Measurements from ENCODE around the gene ZBTB8A.
"Not testable (repeated sequence)": the region's sequence is repeated elsewhere in the genome, so short reads cannot be mapped to it uniquely, and the experiment has no call there.

Gene ZBTB8A

DNA sequence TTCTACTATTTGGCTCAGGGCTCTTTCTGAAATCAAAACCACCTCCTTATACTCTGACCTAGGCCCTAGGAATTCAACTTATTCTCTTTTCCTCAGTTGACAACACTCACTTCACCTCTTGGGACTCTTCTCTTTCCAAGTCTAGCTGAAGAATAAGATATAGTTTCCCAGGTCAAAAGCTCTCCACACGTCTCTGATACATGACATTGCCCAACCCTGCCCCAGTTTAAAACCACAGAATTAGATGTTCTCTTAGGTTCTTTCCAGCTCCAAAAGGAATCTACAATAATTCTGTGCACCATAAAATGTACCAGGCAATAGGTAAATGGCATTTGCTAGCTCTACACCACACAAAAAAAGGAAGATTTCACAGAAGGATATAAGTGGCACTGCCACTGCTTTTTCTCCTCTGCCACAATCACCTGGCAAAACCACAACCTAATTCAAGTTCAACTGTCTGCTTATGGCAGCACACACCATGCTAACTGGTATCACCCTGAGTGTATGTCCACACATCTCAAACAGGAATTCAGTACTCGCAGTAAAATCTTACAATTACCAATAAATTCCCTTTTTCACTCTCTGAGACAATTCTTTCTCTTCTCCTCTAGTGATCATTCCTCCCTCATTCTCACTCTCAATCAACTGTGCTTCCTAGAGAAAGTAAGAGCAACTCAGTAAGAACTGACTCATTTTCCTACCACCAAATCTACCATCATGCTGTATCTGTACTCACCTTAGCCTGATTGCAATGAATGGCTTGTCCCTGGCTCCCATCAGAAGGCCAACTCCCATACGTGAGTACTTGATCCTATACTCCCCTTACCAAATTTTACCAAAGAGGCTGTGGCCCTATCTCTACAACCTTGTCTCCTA, 83.8 kb downstream of the ZBTB8A start:
- DNase-seq, result peak in 1 of 2 donors; percentile 28

DNA sequence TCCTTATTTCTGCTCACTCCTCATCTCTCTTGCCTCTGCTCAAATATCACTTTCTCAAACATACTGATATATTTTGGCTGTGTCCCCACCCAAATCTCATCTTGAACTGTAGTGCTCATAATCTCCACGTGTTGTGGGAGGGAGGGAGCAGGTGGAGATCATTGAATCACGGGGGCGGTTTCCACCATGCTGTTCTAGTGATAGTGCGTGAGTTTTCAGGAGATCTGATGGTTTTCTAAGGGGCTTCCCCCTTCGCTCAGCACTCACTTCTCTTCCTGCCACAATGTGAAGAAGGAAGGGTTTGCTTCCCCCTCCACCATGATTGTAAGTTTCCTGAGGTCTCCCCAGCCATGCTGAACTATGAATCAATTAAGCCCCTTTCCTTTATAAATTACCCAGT, 84.5 kb downstream of the ZBTB8A start:
- DNase-seq, result peak; percentile 46 to 58

DNA sequence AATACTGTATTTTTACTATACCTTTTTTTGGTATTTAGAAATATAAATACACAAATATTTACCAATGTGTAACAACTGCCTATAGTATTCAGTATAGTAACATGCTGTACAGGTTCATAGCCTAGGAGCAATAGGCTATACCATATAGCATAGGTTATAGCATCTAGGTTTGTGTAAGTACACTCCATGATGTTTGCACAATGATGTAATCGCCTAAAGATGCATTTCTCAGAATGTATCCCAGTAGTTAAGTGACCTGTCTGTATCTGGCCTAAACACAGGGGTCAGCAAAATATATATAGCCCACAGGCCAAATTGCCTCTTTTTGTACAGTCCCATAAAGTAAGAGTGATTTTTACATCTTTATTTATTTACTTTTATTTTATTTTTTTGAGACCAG, 86.9 kb downstream of the ZBTB8A start:
- DNase-seq, result no peak

DNA sequence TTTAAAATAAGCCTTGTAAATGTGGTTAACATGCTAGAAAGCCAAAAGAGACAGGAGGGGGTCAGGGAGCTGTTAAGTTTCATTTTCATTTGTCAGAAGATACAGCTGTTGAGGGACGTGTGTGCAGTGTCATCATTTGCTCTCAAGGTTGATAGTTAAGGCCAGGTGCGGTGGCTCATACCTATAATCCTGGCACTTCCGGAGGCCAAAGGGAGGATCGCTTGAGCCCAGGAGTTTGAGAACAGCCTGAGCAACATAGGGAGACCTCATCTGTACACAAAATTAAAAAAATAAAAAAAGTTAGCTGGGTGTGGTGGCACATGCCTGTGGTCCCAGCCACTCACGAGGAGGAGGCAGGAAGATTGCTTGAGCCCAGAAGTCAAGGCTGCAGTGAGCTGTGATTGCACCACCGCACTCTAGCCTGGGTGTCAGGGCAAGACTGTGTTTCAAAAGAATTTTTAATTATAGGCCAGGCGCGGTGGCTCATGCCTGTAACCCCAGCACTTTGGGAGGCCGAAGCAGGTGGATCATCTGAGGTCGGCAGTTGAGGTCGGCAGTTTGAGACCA, 88.5 kb downstream of the ZBTB8A start:
- DNase-seq, result no peak

DNA sequence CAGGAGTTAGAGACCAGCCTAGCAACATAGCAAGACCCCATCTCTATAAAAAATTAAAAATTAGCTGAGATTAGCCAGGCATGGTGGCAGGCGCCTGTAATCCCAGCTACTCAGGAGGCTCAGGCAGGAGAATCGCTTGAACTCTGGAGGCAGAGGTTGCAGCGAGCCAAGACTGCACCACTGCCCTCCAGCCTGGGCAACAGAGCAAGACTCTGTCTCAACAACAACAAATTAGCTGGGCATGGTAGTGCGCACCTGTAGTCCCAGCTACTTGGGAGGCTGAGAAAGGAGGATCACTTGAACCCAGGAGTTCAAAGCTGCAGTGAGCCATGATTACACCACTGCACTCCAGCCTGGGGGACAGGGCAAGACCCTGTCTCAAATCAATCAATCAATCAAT, 90.9 kb downstream of the ZBTB8A start:
- not testable (repeated sequence) for DNase-seq

DNA sequence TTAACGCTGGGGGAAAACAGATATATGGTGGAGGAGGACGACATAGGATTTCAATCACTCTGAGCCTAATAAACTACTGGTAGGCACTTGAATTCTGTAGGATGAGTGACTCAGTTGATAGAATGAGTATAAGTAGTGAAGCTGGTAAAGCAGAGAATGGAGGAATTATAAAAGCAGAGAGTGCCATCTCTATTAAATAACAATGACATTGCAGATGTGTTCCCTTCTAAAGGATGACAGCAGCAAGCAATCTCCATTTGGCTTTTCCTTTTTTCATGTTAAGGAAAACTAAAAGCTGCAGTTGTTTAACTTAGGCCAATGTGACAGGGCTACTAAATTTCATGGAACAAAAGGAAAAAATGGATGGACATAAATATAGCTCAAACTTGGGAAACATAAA, 93.6 kb downstream of the ZBTB8A start:
- no peak for DNase-seq

DNA sequence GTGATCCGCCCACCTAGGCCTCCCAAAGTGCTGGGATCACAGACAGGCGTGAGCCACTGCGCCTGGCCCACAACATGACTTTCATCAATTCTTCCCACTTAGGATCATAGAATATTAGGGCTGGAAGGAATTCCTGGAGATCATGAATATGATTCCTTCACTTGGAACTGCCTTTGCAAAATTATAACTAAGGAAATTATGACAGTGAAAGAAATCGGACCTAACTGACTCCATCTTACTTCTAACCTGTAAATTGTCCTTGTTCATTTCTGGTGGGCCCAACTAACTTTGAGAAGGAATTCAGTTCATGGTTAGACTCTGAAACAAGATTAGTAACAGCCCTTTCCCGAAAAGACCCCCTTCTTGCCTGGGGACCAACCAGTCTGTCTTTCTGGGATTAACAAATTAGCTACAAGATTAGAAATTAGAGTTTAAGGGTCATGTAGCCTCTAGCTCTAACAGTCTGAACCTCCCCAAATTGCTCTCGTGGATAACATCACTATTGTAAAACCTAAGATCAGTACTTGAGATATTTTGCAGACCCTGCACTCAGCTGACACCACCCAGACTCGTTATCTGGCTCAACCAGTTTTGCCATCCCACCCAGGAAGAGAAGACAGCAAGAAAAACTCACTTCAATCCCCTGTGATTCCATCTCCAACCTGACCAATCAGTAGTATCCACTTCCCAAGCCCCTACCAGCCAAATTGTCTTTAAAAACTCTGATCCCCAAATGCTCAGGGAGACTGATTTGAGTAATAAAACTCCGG, 96.5 kb downstream of the ZBTB8A start:
- no peak for DNase-seq

DNA sequence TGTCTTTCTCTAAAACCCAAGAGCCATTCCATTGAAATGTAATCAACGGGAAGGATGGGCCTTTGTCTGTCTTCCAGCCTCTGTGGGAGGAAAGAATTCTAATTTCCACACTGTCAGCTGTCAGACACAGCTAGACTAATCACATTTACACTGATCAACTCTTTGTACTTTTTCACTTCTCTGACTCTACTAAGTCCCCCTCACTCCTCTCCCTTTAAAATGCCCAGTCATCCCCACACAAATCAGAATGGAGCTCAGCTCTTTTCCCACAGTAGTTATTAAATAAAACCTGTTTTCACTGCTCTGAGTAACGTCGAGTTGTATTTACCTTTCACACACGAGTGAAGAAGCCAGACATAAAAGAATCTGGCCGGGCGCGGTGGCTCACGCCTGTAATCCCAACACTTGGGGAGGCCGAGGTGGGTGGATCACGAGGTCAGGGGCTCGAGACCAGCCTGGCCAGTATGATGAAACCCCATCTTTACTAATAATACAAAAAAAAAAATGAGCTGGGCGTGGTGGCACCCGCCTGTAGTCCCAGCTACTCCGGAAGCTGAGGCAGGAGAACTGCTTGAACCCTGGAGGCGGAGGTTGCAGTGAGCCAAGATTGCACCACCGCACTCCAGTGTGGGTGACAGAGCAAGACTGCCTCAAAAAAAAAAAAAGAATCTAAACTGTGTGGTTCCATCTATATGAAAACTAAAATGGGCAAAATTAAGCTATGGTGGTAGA, 97.9 kb downstream of the ZBTB8A start:
- no peak for DNase-seq

DNA sequence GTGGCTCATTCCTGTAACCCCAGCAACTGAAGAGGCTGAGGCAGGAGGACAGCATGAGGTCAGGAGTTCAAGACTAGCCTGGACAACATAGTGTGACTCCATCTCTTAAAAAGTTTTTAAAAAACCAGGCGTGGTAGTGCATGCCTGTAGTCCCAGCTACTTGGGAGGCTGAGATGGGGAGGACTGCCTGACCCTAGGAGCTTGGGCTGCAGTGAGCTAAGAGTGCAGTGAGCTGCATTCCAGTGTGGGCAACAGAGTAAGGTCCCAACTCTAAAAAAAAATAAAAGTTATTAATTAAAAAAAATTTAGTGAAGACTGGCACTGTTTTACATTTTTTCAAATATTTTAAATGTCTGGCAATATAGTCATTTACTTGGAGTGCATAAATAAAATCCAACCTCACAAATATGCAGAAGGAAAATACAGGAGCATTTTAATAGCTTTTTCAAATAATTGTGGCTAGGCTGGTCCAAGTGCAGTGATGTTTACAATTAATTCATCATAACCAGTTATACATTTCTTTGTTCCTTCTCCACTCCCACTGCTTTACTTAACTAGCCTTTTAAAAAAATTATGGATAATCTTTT, 100.4 kb downstream of the ZBTB8A start:
- no peak for DNase-seq

DNA sequence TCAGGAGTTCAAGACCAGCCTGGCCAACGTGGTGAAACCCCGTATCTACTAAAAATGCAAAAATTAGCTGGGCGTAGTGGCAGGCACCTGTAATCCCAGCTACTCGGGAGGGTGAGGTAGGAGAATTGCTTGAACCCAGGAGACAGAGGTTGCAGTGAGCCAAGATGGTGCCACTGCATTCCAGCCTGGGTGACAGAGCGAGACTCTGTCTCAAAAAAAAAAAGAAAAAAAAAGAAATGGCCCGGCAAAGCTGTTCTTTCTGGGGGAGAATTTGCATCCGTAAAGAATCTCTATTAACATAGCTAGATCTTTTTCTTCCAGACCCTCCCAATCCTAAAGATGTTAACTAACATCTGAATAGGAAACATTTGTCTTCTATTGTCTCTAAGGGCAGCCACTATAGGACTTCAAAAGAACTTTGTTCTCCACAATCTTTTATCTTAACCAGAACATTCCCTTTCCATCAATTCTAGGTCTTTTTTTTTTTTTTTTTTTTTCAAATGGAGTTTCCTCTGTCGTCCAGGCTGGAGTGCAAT, 103.1 kb downstream of the ZBTB8A start:
- DNase-seq, result not testable (repeated sequence)

DNA sequence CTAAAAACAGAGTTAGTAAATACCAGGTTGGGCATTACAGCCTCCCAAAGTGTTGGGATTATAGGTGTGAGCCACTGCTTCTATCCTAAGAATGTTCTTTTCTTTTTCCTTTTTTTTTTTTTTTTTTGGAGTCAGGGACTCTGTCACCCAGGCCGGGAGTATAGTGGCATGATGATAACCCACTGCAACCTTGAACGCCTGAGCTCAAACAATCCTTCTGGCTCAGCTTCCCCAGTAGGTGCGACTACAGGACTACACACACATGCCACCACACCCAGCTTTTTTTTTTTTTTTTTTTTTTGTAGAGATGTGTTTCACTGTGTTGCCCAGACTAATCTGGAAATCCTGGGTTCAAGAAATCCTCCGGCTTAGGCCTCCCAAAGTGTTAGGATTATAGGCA, 105.2 kb downstream of the ZBTB8A start:
- no peak for DNase-seq

DNA sequence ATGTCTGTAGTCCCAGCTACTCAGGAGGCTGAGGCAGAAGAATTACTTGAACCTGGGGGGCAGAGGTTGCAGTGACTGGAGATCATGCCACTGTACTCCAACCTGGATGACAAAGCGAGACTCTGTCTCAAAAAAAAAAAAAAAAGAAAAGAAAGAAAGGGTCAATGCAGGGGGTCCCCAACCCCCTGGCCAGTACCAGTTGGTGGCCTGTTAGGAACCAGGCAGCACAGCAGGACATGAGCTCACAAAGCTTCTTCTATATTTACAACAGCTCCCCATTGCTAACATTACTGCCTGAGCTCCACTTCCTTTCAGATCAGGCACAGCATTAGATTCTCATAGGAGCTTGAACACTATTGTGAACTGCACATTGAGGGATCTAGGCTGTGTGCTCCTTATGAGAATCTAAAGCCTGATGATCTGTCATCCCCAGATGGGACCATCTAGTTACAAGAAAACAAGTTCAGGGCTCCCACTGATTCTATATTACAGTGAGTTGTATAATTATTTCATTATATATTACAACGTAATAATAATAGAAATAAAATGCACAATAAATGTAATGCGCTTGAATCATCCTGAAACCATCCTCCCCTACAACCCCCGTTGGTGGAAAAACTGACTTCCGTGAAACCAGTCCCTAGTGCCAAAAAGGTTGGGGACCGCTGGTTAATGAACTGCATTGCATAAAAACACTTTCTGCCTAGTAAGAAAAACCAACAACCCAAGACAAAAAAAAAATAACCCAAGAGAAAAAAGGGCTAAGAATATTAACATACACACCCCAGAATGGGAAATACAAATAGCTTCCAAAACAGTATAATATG, 108.3 kb downstream of the ZBTB8A start:
- peak; percentile 25 to 31 for DNase-seq

DNA sequence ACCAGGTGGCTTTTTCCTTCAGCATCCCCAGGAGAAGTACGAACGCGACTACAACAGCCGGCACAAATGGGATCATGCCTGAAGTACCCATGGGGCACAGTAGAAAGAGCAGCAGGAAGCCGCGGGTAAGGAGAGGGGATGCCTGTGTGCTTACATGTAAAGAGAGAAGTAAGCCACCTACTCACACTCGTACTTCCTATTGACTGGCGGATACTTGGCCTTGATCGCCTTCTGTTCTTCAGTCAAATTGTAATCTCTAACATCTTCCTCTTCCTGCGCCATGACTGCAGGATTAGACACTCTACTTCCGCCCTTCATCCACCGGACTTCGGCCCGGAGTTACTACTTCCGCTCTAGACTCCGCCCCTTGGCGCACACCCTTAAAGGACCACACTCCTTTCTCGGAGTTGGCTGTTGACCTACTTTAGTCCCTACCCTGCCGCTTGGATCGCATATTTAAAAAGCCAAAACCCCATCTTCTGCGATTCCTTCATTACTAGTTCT, 111.1 kb downstream of the ZBTB8A start, which contains the start of gene ZBTB8OS:
Gene ZBTB8OS, minus strand, starts transcription at position 303 of the 504 bp plus-strand sequence. Its CDS starts 21 bp downstream, at position 282.
- peak; percentile 85 to 88 for DNase-seq

DNA sequence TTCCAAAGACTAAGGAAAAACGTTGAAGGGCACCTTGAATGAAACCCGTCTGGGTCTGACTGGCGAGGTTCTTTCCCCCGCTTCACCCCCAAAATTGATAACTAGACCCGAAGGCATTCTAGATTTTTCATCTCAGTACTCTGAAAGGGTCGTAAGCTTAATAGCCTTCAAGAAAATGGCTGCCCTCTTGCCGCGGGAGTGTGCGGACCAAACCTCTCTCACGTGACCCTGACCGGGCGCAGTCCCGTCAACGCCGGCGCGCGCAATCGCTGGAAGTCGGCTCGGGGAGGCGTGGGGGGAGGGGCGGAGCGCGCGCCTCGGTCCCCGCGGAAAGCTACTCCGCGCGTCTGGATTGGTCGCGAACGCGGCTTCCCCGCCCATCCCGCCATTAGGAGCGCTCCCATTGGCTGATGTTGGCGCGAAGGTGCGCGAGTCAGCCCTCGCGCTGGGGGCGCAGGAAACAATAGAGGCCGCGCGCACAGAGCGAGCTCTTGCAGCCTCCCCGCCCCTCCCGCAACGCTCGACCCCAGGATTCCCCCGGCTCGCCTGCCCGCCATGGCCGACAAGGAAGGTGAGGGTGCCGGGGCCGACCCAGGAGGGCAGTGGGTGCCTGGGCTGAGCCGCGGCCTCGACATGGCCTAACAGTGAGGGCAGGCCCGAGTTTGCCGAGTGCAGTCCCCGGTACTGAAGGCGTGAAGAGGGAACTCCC, 111.7 kb downstream of the ZBTB8A start, which contains the start of gene RBBP4:
Gene RBBP4, plus strand, starts transcription at position 457 of the 709 bp plus-strand sequence. Its CDS starts 99 bp downstream, at position 556.
- peak; percentile 99 for DNase-seq

DNA sequence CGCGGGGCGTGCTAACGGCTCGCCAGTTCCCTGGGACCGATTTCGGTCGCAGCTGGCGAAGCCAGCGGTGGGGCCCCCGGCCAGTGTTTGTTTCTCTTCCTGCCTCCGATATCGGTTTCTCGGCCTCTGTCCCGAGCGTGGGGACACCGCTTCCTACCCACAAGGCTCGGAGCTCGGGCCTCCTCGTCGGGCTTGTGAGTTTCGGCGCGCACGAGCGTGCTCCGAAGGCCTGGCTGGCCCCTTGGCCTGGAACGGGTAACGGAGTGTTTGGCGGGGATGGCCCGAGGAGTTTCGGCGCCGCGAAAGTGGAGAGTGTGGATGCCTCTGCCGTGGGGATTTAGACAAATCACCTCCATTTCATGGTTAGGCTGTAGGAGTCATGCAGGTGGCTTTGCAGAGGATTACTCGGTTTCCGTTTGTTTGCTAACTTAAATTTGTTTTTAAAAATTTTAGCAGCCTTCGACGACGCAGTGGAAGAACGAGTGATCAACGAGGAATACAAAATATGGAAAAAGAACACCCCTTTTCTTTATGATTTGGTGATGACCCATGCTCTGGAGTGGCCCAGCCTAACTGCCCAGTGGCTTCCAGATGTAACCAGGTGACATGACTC, 112.3 kb downstream of the ZBTB8A start:
- DNase-seq, result no peak

DNA sequence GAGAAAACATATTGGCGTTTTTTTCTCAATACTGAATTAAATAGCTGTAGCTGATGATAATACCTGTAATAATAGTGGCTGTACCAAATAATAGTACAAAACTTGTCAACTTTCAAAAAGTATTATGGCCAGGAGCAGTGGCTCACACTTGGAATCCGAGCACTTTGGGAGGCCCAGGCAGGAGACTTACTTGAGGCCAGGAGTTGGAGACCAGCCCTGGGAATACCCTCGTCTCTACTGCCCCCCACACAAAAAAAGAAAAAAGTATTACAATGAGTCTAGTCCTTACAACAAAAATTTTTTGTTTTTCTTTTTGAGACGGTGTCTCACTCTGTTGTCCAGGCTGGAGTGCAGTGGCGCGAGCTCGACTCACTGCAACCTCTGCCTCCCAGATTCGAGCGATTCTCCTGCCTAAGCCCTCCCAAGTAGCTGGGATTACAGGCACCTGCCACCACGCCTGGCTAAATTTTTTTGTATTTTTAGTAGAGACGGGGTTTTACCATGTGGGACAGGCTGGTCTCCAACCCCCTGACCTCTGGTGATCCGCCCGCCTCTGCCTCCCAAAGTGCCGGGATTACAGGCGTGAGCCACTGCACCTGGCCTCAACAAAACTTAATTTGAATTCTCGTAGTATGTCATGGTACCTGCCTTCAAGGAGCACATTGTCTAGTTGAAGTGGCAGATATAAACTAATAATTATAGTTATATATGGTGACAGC, 113.2 kb downstream of the ZBTB8A start:
- no peak for DNase-seq

All from stimulated activated CD4-positive, alpha-beta T cell treated with anti-CD3 and anti-CD28 coated beads, Interleukin-2, amount 100 ng/mL, for 24 hours (primary cell).